Cardiac fibroblast (primary cell): ENCODE results near the gene ZNF652.

ENCODE experiments used
- DNase-seq, 2 donors: peaks; one replicate each; pipeline versions ENCODE4 v3.0.0 to v3.0.0-alpha.2; 2010; ENCODE audit warnings: low read depth in 2 of 2
- H3K4me3 ChIP-seq, 2 donors: replicated peaks in 1 of 2; 1 replicate in 1 of 2; 2 replicates in 1 of 2; pipeline ENCODE4 v1.5.1; 2011; ENCODE audit warnings: low read depth in 2 of 2, low read length in 2 of 2, mild to moderate bottlenecking in 2 of 2, moderate library complexity in 1 of 2
- CTCF ChIP-seq: IDR thresholded peaks from one replicate; pipeline ENCODE4 v1.5.1; 2011; ENCODE audit warnings: low read depth, mild to moderate bottlenecking, low read length, inconsistent platforms

Gene ZNF652

GRCh38 chr17:49259663-49260010 lies 102.4 kb downstream of the ZNF652 start:
- TF ChIP-seq CTCF, result no peak
- peak overlapping the region; percentile 45 to 48 for H3K4me3 ChIP-seq
- DNase-seq, result no peak

- no peak for TF ChIP-seq CTCF
- no peak overlapping the region for H3K4me3 ChIP-seq
These were observed 103.7 kb downstream of the ZNF652 start for GRCh38 chr17:49258394-49258793.

GRCh38 chr17:49255125-49255524 lies 106.9 kb downstream of the ZNF652 start:
- no peak for DNase-seq
- TF ChIP-seq CTCF, result no peak

More at GRCh38 chr17:49258394-49258793, 103.7 kb downstream of the ZNF652 start:
- no peak for DNase-seq

GRCh38 chr17:49254066-49254465 lies 108.0 kb downstream of the ZNF652 start:
- DNase-seq, result no peak
- no peak overlapping the region for H3K4me3 ChIP-seq
- no peak for TF ChIP-seq CTCF

More at GRCh38 chr17:49255125-49255524, 106.9 kb downstream of the ZNF652 start:
- H3K4me3 ChIP-seq, result no peak overlapping the region

- no peak for TF ChIP-seq CTCF
- H3K4me3 ChIP-seq, result no peak overlapping the region
- peak; percentile 42 to 62 for DNase-seq
These were observed 109.8 kb downstream of the ZNF652 start for GRCh38 chr17:49252148-49252695.

- TF ChIP-seq CTCF, result no peak
- DNase-seq, result no peak
These were observed 112.0 kb downstream of the ZNF652 start for GRCh38 chr17:49249890-49250522.

More at GRCh38 chr17:49249890-49250522, 112.0 kb downstream of the ZNF652 start:
- no peak overlapping the region for H3K4me3 ChIP-seq
